Caco-2 (cell line): ENCODE data around the gene SCN1B. TPM values are rescaled to one million over a fixed set of nuclear protein-coding genes. Genes with fewer than 3 reads are reported as not detected.
A peak's percentile ranks its signal among the peaks of the same experiment; 100 is the strongest.

Source experiments
- Bru-seq: library from RNA; stranded (reverse); fragments of 400-500 nt; gene quantifications from one replicate; lab custom pipeline; 2021; lab: Mats Ljungman, UMichigan
- BruChase-seq, 2 experiments: library from RNA; stranded (reverse); fragments of 400-500 nt; gene quantifications; one replicate each; lab custom pipeline; 2021; lab: Mats Ljungman, UMichigan
- BruUV-seq: library from RNA; stranded (reverse); fragments of 400-500 nt; replicated peaks from 2 replicates; lab custom pipeline; 2021; lab: Mats Ljungman, UMichigan
- CTCF ChIA-PET: fragments of 300-600 bp; sonication (Branson Sonifier 250); formaldehyde crosslinking; loops from one replicate; lab custom pipeline; 2022; ENCODE audit warnings: antibody characterized with exemption; lab: Charles Lee
- POLR2A ChIA-PET: fragments of 300-600 bp; sonication (Branson Sonifier 250); formaldehyde crosslinking; loops from one replicate; lab custom pipeline; 2022; ENCODE audit warnings: antibody characterized with exemption; lab: Charles Lee
- DNase-seq, 2 experiments: peaks; one replicate each; pipeline versions ENCODE4 v3.0.0 to v3.0.0-alpha.2; 2020 to 2022
- H3K27me3 ChIP-seq: replicated peaks from 2 replicates; pipeline ENCODE4 v1.6.0; 2011; ENCODE audit warnings: low read length; ENCODE audit not compliant: control insufficient read depth, insufficient read depth
- H3K36me3 ChIP-seq: 2 replicates; pipeline ENCODE4 v1.5.1; 2011; ENCODE audit warnings: low read length; ENCODE audit not compliant: control insufficient read depth, insufficient read depth
- H3K4me1 ChIP-seq: fragments of 250-450 bp; sonication (Bioruptor Pico); 2 replicates; pipeline ENCODE4 v1.5.1; 2020; ENCODE audit warnings: mild to moderate bottlenecking
- H3K4me3 ChIP-seq: 2 replicates; pipeline ENCODE4 v1.5.1; 2011; ENCODE audit warnings: low read depth, mild to moderate bottlenecking, control low read depth, low read length
- H3K9me3 ChIP-seq: fragments of 250-450 bp; sonication (Bioruptor Pico); 2 replicates; pipeline ENCODE4 v1.5.1; 2020; ENCODE audit warnings: mild to moderate bottlenecking, moderate library complexity
- H3K27ac Mint-ChIP-seq: one replicate; pipeline ENCODE4 v1.8.0; 2022; ENCODE audit warnings: mixed read lengths; ENCODE audit not compliant: unreplicated experiment
- H3K27me3 Mint-ChIP-seq: one replicate; pipeline ENCODE4 v1.8.0; 2022; ENCODE audit warnings: mixed read lengths; ENCODE audit not compliant: insufficient read depth, unreplicated experiment
- H3K36me3 Mint-ChIP-seq: one replicate; pipeline ENCODE4 v1.8.0; 2022; ENCODE audit warnings: mild to moderate bottlenecking, mixed read lengths; ENCODE audit not compliant: insufficient read depth, unreplicated experiment
- H3K4me1 Mint-ChIP-seq: one replicate; pipeline ENCODE4 v1.8.0; 2022; ENCODE audit warnings: low read depth, mixed read lengths; ENCODE audit not compliant: unreplicated experiment
- H3K4me3 Mint-ChIP-seq: one replicate; pipeline ENCODE4 v1.8.0; 2022; ENCODE audit warnings: mild to moderate bottlenecking, moderate library complexity, mixed read lengths; ENCODE audit not compliant: unreplicated experiment
- H3K9me3 Mint-ChIP-seq: one replicate; pipeline ENCODE4 v1.8.0; 2022; ENCODE audit warnings: mixed read lengths; ENCODE audit not compliant: unreplicated experiment
- CTCF ChIP-seq, 2 experiments: fragments of 200-600 bp in 1 of 2; IDR thresholded peaks; 1 replicate in 1 of 2; 2 replicates in 1 of 2; pipeline versions ENCODE4 v1.5.1 to v1.8.0; 2011 to 2022; ENCODE audit warnings: antibody characterized with exemption in 1 of 2, control low read depth in 1 of 2, inconsistent platforms in 1 of 2, low read depth in 1 of 2, low read length in 1 of 2, mild to moderate bottlenecking in 1 of 2, moderate library complexity in 1 of 2; ENCODE audit not compliant: insufficient read depth in 1 of 2, severe bottlenecking in 1 of 2, unreplicated experiment in 1 of 2
- intact Hi-C: fragments of 100-400 bp; cut with micrococcal nuclease; formaldehyde crosslinking; loops from one replicate; pipeline ENCODE4 v1.10.0; 2022; ENCODE audit not compliant: unreplicated experiment
- long read RNA-seq: library from polyadenylated mRNA; stranded (forward); transcript quantifications from one replicate; pipeline ENCODE4 v2.0.0, GENCODE V29; 2022
- total RNA-seq: library from RNA; stranded (reverse); gene quantifications from 2 replicates; pipeline ENCODE4 v1.2.3, GENCODE V29; 2022

Gene SCN1B
- 1.7 and 1.9 TPM in 2 replicates for total RNA-seq
- percentile 31 among the genes with signal in this experiment for Bru-seq, nascent RNA
- BruChase-seq, experiment 1, labeled RNA remaining after a 2-hour chase, result percentile 32 among the genes with signal in this experiment
- percentile 32 among the genes with signal in this experiment for BruChase-seq, experiment 2, labeled RNA remaining after a 6-hour chase
- long read RNA-seq, partial matches to known transcripts, result 0 of 1 reads
- long read RNA-seq, other reads (novel, unspliced or antisense), result 0 of 1 reads

GRCh38 chr19:35030257-35031071 is at the start of gene SCN1B:
Gene SCN1B, plus strand, starts transcription at chr19:35030470. Its CDS starts 351 bp downstream, at chr19:35030821.
- ChIA-PET POLR2A (interaction anchor here (1.2 kb wide), 1 partner anchor 24 kb away, joined by 4 read pairs; no protein-coding TSS in a partner anchor), CTCF (no interaction called here)
- TF ChIP-seq CTCF (IDR thresholded peaks at IDR 0.05; ENCODE audit: insufficient read depth in 1 of 2, low read depth in 1 of 2, low read length in 1 of 2, severe bottlenecking in 1 of 2, unreplicated experiment in 1 of 2), result no peak
- peak within 1 kb of the TSS; percentile 45 for H3K4me3 ChIP-seq
- H3K36me3 Mint-ChIP-seq, result peaks cover 41% of the 10 kb centered on the region
- peak within 1 kb of the TSS; percentile 79 for H3K4me3 Mint-ChIP-seq
- no peak within 1 kb of the TSS for H3K27ac Mint-ChIP-seq
- H3K4me1 Mint-ChIP-seq, result peaks cover 8% of the 10 kb centered on the region
- H3K27me3 Mint-ChIP-seq, result peaks cover 6% of the 10 kb centered on the region
- DNase-seq, result peak; percentile 69 to 83
- BruUV-seq, result no TSS peak
- no peaks in the 10 kb centered on the region for H3K9me3 Mint-ChIP-seq
- H3K27me3 ChIP-seq, result no peaks in the 10 kb centered on the region
- no peaks in the 10 kb centered on the region for H3K9me3 ChIP-seq
- H3K36me3 ChIP-seq, result peaks cover 3% of the 10 kb centered on the region
- peaks cover 10% of the 10 kb centered on the region; the same call in 1 of the 2 replicates for H3K4me1 ChIP-seq
- intact Hi-C loops, result loop anchor here (1.0 kb wide), 1 partner anchor 10 kb away; no protein-coding TSS in a partner anchor

GRCh38 chr19:34982275-34982674 is 48.0 kb upstream of the SCN1B start:
- no peaks in the 10 kb centered on the region for H3K36me3 ChIP-seq
- no peak overlapping the region for H3K27ac Mint-ChIP-seq
- no peak overlapping the region for H3K4me3 Mint-ChIP-seq
- no peak for DNase-seq
- no peaks in the 10 kb centered on the region for H3K36me3 Mint-ChIP-seq
- no peaks in the 10 kb centered on the region for H3K4me1 ChIP-seq
- intact Hi-C loops, result no loop called here
- H3K27me3 ChIP-seq, result no peaks in the 10 kb centered on the region
- POLR2A ChIA-PET, result interaction anchor here (0.6 to 0.7 kb wide), 2 partner anchors 18 to 188 kb away, joined by 4 to 10 read pairs; partner anchors contain the start of gene GRAMD1A
- no peak overlapping the region for H3K4me3 ChIP-seq
- H3K9me3 Mint-ChIP-seq, result peaks cover 28% of the 10 kb centered on the region
- H3K4me1 Mint-ChIP-seq, result no peaks in the 10 kb centered on the region
- TF ChIP-seq CTCF (IDR thresholded peaks at IDR 0.05; ENCODE audit: insufficient read depth in 1 of 2, low read depth in 1 of 2, low read length in 1 of 2, severe bottlenecking in 1 of 2, unreplicated experiment in 1 of 2), result no peak
- CTCF ChIA-PET, result no interaction called here
- BruUV-seq, result no TSS peak
- H3K9me3 ChIP-seq, result peaks cover 8% of the 10 kb centered on the region
- no peaks in the 10 kb centered on the region for H3K27me3 Mint-ChIP-seq

- no peak overlapping the region for H3K4me3 ChIP-seq
- POLR2A ChIA-PET, result no interaction called here
- H3K36me3 ChIP-seq, result no peaks in the 10 kb centered on the region
- Mint-ChIP-seq H3K27me3 (no peaks in the 10 kb centered on the region), H3K4me3 (no peak overlapping the region), H3K36me3 (no peaks in the 10 kb centered on the region), H3K9me3 (peaks cover 27% of the 10 kb centered on the region), H3K27ac (no peak overlapping the region), H3K4me1 (no peaks in the 10 kb centered on the region)
- H3K4me1 ChIP-seq, result no peaks in the 10 kb centered on the region
- TF ChIP-seq CTCF (IDR thresholded peaks at IDR 0.05; ENCODE audit: insufficient read depth in 1 of 2, low read depth in 1 of 2, low read length in 1 of 2, severe bottlenecking in 1 of 2, unreplicated experiment in 1 of 2), result no peak
- no TSS peak for BruUV-seq
- no peaks in the 10 kb centered on the region for H3K27me3 ChIP-seq
- peaks cover 6% of the 10 kb centered on the region; the same call in 1 of the 2 replicates for H3K9me3 ChIP-seq
- CTCF ChIA-PET, result no interaction called here
- DNase-seq, result no peak
- intact Hi-C loops, result no loop called here
Measured at GRCh38 chr19:34983786-34984185, 46.5 kb upstream of the SCN1B start.
